OCI-LY7 (cell line): Measurements from ENCODE around the gene CLN5. TPM values are rescaled to one million over a fixed set of nuclear protein-coding genes. Genes with fewer than 3 reads are reported as not detected.

Source experiments
- BruUV-seq: library from RNA; stranded (reverse); fragments of 400-500 nt; replicated peaks from 2 replicates; lab custom pipeline; 2021; lab: Mats Ljungman, UMichigan
- CTCF ChIA-PET: fragments of 300-600 bp; sonication (Branson Sonifier 250); formaldehyde crosslinking; loops from one replicate; lab custom pipeline; 2022; ENCODE audit warnings: antibody characterized with exemption; ENCODE audit not compliant: unreplicated experiment; lab: Charles Lee
- POLR2A ChIA-PET: fragments of 300-600 bp; sonication (Branson Sonifier 250); formaldehyde crosslinking; loops from one replicate; lab custom pipeline; 2022; ENCODE audit warnings: antibody characterized with exemption; lab: Charles Lee
- DNase-seq: peaks from one replicate; pipeline ENCODE4 v3.0.0-alpha.2; 2015; ENCODE audit warnings: low spot score
- H2AFZ ChIP-seq: fragments of 200-600 bp; sonication (generic), shearing (Covaris generic); 2 replicates; pipeline ENCODE4 v1.6.1; 2014; ENCODE audit warnings: mild to moderate bottlenecking, antibody characterized with exemption, low read length, moderate library complexity
- H3K27ac ChIP-seq: fragments of 200-600 bp; sonication (generic); 2 replicates; pipeline ENCODE4 v1.5.1; 2014; ENCODE audit warnings: mixed run types, low read depth, mild to moderate bottlenecking, moderate library complexity, low read length, inconsistent platforms; ENCODE audit not compliant: poor library complexity, severe bottlenecking
- H3K36me3 ChIP-seq: fragments of 200-600 bp; sonication (generic); 2 replicates; pipeline ENCODE4 v1.6.1; 2014; ENCODE audit warnings: mild to moderate bottlenecking, antibody characterized with exemption, low read length, moderate library complexity, mixed read lengths; ENCODE audit not compliant: insufficient read depth
- H3K4me1 ChIP-seq: fragments of 200-600 bp; sonication (generic); 2 replicates; pipeline ENCODE4 v1.5.1; 2014; ENCODE audit warnings: mild to moderate bottlenecking, low read length; ENCODE audit not compliant: insufficient read depth, poor library complexity, severe bottlenecking
- H3K4me2 ChIP-seq: fragments of 200-600 bp; sonication (generic); 2 replicates; pipeline ENCODE4 v1.6.1; 2014; ENCODE audit warnings: mild to moderate bottlenecking, low read length
- H3K4me3 ChIP-seq: fragments of 200-600 bp; sonication (generic); 2 replicates; pipeline ENCODE4 v1.5.1; 2014; ENCODE audit warnings: mild to moderate bottlenecking, low read depth, low read length; ENCODE audit not compliant: poor library complexity, severe bottlenecking
- H3K79me2 ChIP-seq: fragments of 200-600 bp; sonication (generic); 2 replicates; pipeline ENCODE4 v1.6.1; 2016; ENCODE audit warnings: low read depth, mild to moderate bottlenecking, low read length, moderate library complexity, mixed read lengths; ENCODE audit not compliant: insufficient read depth
- H3K9me2 ChIP-seq: fragments of 200-600 bp; sonication (generic); 2 replicates; pipeline ENCODE4 v1.6.1; 2016; ENCODE audit warnings: mild to moderate bottlenecking, low read length, mixed read lengths; ENCODE audit not compliant: insufficient read depth
- H3K9me3 ChIP-seq: fragments of 200-600 bp; sonication (generic); 2 replicates; pipeline ENCODE4 v1.6.1; 2014; ENCODE audit warnings: mild to moderate bottlenecking, mixed run types, low read length, mixed read lengths
- H4K20me1 ChIP-seq: fragments of 200-600 bp; sonication (generic); 2 replicates; pipeline ENCODE4 v1.6.1; 2014; ENCODE audit warnings: mild to moderate bottlenecking, antibody characterized with exemption, low read length, moderate library complexity, mixed read lengths; ENCODE audit not compliant: insufficient read depth
- CTCF ChIP-seq: fragments of 200-600 bp; sonication (generic); conservative IDR thresholded peaks from 2 replicates; pipeline ENCODE4 v1.5.1; 2014; ENCODE audit warnings: mild to moderate bottlenecking, antibody characterized with exemption, low read length, moderate library complexity, mixed read lengths
- EZH2phosphoT487 ChIP-seq: fragments of 200-600 bp; sonication (generic); IDR thresholded peaks from 2 replicates; pipeline ENCODE4 v1.6.1; 2018; ENCODE audit warnings: low read depth, borderline replicate concordance, mild to moderate bottlenecking, mixed run types, antibody characterized with exemption, low read length, moderate library complexity, mixed read lengths
- intact Hi-C: fragments of 100-400 bp; cut with micrococcal nuclease; formaldehyde crosslinking; loops from one replicate; pipeline ENCODE4 v1.10.0; 2022; ENCODE audit not compliant: unreplicated experiment
- total RNA-seq, 2 experiments: library from RNA; depleted of rRNA in 1 of 2; stranded (reverse); fragments of >200 nt in 1 of 2; shearing (Covaris generic) in 1 of 2; gene quantifications; 2 replicates each; pipeline ENCODE4 v1.2.3, GENCODE V29; 2014 to 2022

Gene CLN5
- total RNA-seq, 2 experiments from 2014 or later: 10.1 to 12.7 TPM

- Histone ChIP-seq H3K79me2 (peaks cover 20% of the 10 kb centered on the region; the same call in 1 of the 2 replicates), H3K4me1 (no peaks in the 10 kb centered on the region), H4K20me1 (0 out of 2 replicates have a peak, but pooled peaks cover 2% of the 10 kb centered on the region), H3K9me2 (no peaks in the 10 kb centered on the region), H2AFZ (no peak overlapping the region), H3K36me3 (peaks cover 100% of the 10 kb centered on the region), H3K9me3 (no peaks in the 10 kb centered on the region), H3K27ac (no peak overlapping the region), H3K4me2 (no peak overlapping the region), H3K4me3 (no peak overlapping the region)
- TF ChIP-seq EZH2phosphoT487 (no peak), CTCF (no peak)
- ChIA-PET CTCF (no interaction called here), POLR2A (interaction anchor here (0.6 to 1.7 kb wide), 4 partner anchors 11 to 40 kb away, joined by 3 to 5 read pairs (median 4); no protein-coding TSS in a partner anchor)
- BruUV-seq: no TSS peak
- intact Hi-C loops: no loop called here
- DNase-seq: no peak
Observed at GRCh38 chr13:77013853-77014542, 22.1 kb downstream of the CLN5 start.

- H3K4me1 ChIP-seq: no peaks in the 10 kb centered on the region
- no peak for TF ChIP-seq CTCF
- no peak for TF ChIP-seq EZH2phosphoT487
- H3K36me3 ChIP-seq: peaks cover 98% of the 10 kb centered on the region
- DNase-seq: no peak
- no peak overlapping the region for H3K4me2 ChIP-seq
- H4K20me1 ChIP-seq: peaks cover 8% of the 10 kb centered on the region; the same call in 1 of the 2 replicates
- ChIA-PET POLR2A (interaction anchor here (0.6 to 1.7 kb wide), 4 partner anchors 9 to 1540 kb away, joined by 3 to 5 read pairs (median 3); no protein-coding TSS in a partner anchor), CTCF (no interaction called here)
- H3K27ac ChIP-seq: no peak overlapping the region
- H3K4me3 ChIP-seq: no peak overlapping the region
- BruUV-seq: no TSS peak
- no peaks in the 10 kb centered on the region for H3K9me3 ChIP-seq
- peaks cover 31% of the 10 kb centered on the region; the same call in 1 of the 2 replicates for H3K79me2 ChIP-seq
- intact Hi-C loops: no loop called here
- no peak overlapping the region for H2AFZ ChIP-seq
- no peaks in the 10 kb centered on the region for H3K9me2 ChIP-seq
Observed at GRCh38 chr13:77014906-77015685, 23.2 kb downstream of the CLN5 start.
